Measurements from ENCODE around the gene MBTD1. TPM values are rescaled to one million over a fixed set of nuclear protein-coding genes. Genes with fewer than 3 reads are reported as not detected.

MBTD1 gene
- total and polyA plus RNA-seq, 2 of the 8 experiments (the other 6 are each of a cell fraction or from before 2014, with no cell fraction given) = 20.3 to 51.4 TPM

GRCh38 chr17:51144266-51145022, 115.4 kb downstream of the MBTD1 start:
- H3K36me3 ChIP-seq (ENCODE audit: control insufficient read depth in 2 of 4, insufficient read depth in 4 of 4, low read length in 3 of 4) = no peaks in the 10 kb centered on the region
- H2BK15ac ChIP-seq (ENCODE audit: low read length) = no peak overlapping the region
- no peak overlapping the region for H4K5ac ChIP-seq (ENCODE audit: insufficient read length, low read depth, low read length)
- no peak overlapping the region for H3K4me2 ChIP-seq (ENCODE audit: insufficient read depth in 1 of 2, low read depth in 2 of 2, low read length in 2 of 2)
- CTCF ChIA-PET (ENCODE audit: partially characterized antibody) = interaction anchor here (1.1 kb wide), 1 partner anchor 17 kb away, joined by 3 read pairs; no protein-coding TSS in a partner anchor
- no peaks in the 10 kb centered on the region for H4K20me1 ChIP-seq (replicated peaks in 1 of 2; ENCODE audit: control insufficient read depth in 1 of 2, insufficient read depth in 2 of 2, low read length in 2 of 2)
- H3K9ac ChIP-seq (replicated peaks in 1 of 4; ENCODE audit: extremely low read depth in 1 of 4, low read depth in 3 of 4, low read length in 3 of 4) = no peak overlapping the region
- no peaks in the 10 kb centered on the region for H3K79me1 ChIP-seq (ENCODE audit: low read depth, low read length)
- H3K27me3 ChIP-seq (replicated peaks in 1 of 4; ENCODE audit: control insufficient read depth in 3 of 4, extremely low read depth in 1 of 4, insufficient read depth in 3 of 4, low read length in 3 of 4) = no peaks in the 10 kb centered on the region
- 0 out of 7 replicates have a peak, but pooled peaks cover 0 to 2% (median 0%) of the 10 kb centered on the region in 4 experiments for H3K4me1 ChIP-seq (replicated peaks in 1 of 4; ENCODE audit: control insufficient read depth in 3 of 4, insufficient read depth in 4 of 4, low read length in 3 of 4)
- H3K9me3 ChIP-seq (ENCODE audit: insufficient read depth in 2 of 2, low read depth in 1 of 2, low read length in 1 of 2) = no peaks in the 10 kb centered on the region
- no peak overlapping the region for H2BK12ac ChIP-seq (ENCODE audit: low read depth, low read length)
- no peaks in the 10 kb centered on the region for H3K79me2 ChIP-seq (ENCODE audit: control insufficient read depth in 1 of 2, insufficient read depth in 2 of 2, low read length in 2 of 2)
- H3K18ac ChIP-seq (ENCODE audit: extremely low read depth, low read length) = no peak overlapping the region
- no peak overlapping the region for H3K23ac ChIP-seq (ENCODE audit: insufficient read length)
- 87% methylated on average over 5 of the region's 6 CpGs; no CpG with 5 or more reads in 1 of the 2 experiments for WGBS, 2 experiments (ENCODE audit: extremely low coverage in 1 of 2, insufficient coverage in 1 of 2, insufficient read length in 1 of 2, insufficient replicate concordance in 2 of 2, low coverage in 1 of 2, low lambda C conversion rate in 2 of 2, missing lambda C conversion rate in 1 of 2)
- no peak overlapping the region for H2AK5ac ChIP-seq (ENCODE audit: low read depth, low read length)
- no peak overlapping the region for H4K91ac ChIP-seq (replicated peaks; ENCODE audit: insufficient read length, low read length)
- no peak overlapping the region for H3K56ac ChIP-seq (replicated peaks; ENCODE audit: insufficient read length, low read depth, low read length)
- H2BK20ac ChIP-seq (ENCODE audit: low read length) = no peak overlapping the region
- no peak overlapping the region for H3K14ac ChIP-seq (ENCODE audit: insufficient read length)
- H3K27ac ChIP-seq (ENCODE audit: low read depth, low read length) = no peak overlapping the region
- POLR2A ChIA-PET (ENCODE audit: partially characterized antibody) = interaction anchor here (1.3 kb wide), 1 partner anchor 22 kb away, joined by 3 read pairs; the partner anchor contains the start of gene NME2
- no peak overlapping the region for H3K4ac ChIP-seq (replicated peaks; ENCODE audit: insufficient read length, low read depth, low read length)
- no peak overlapping the region for H2BK120ac ChIP-seq (replicated peaks; ENCODE audit: low read depth, low read length)
- H2BK5ac ChIP-seq (ENCODE audit: low read depth, low read length) = no peak overlapping the region
- no peak overlapping the region for H4K8ac ChIP-seq (ENCODE audit: extremely low read depth, insufficient read depth, low read length)
- peak overlapping the region; percentile 60; the same call in 1 of the 2 replicates for H2AFZ ChIP-seq (ENCODE audit: low read length)
- H3K23me2 ChIP-seq (ENCODE audit: low read depth, low read length) = no peaks in the 10 kb centered on the region
- no peak for FAIRE-seq
- DNase-seq (ENCODE audit: low read depth in 1 of 2, low spot score in 2 of 2) = no peak
- no peak overlapping the region for H3K4me3 ChIP-seq (ENCODE audit: extremely low read depth in 1 of 4, insufficient read depth in 2 of 4, low read depth in 3 of 4, low read length in 4 of 4)
- TF ChIP-seq E2F6 (IDR thresholded peaks at IDR 0.05) (no peak), EP300 (IDR thresholded peaks at IDR 0.05; ENCODE audit: borderline replicate concordance in 1 of 2, low read depth in 2 of 2, low read length in 2 of 2) (no peak), CTCF (IDR thresholded peaks at IDR 0.05; ENCODE audit: control extremely low read depth in 1 of 3, insufficient read depth in 1 of 3, low read depth in 1 of 3, low read length in 3 of 3) (no peak), ATF2 (IDR thresholded peaks at IDR 0.05; ENCODE audit: low read length) (no peak), POLR2A (IDR thresholded peaks at IDR 0.05; ENCODE audit: control extremely low read depth in 1 of 2, low read depth in 2 of 2, low read length in 2 of 2) (no peak), CBX5 (IDR thresholded peaks at IDR 0.05; ENCODE audit: low read depth, low read length) (no peak), SUZ12 (IDR thresholded peaks at IDR 0.05; ENCODE audit: low read length) (no peak)
